GM21526 (cell line): Measurements from ENCODE around the gene DDIT4.
"Not testable (repeated sequence)": the region's sequence is repeated elsewhere in the genome, so short reads cannot be mapped to it uniquely, and the experiment has no call there.

Experiments
- ATAC-seq: cut with Tn5 transposase; IDR thresholded peaks from one replicate; pipeline ENCODE4 v1.9.1; 2021; ENCODE audit warnings: moderate library complexity; ENCODE audit not compliant: unreplicated experiment, low FRiP score

Gene DDIT4, protein sequence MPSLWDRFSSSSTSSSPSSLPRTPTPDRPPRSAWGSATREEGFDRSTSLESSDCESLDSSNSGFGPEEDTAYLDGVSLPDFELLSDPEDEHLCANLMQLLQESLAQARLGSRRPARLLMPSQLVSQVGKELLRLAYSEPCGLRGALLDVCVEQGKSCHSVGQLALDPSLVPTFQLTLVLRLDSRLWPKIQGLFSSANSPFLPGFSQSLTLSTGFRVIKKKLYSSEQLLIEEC

GRCh38 chr10:72273410-72274212, at the start of gene DDIT4:
Gene DDIT4, plus strand, starts transcription at chr10:72273924. Its CDS starts 293 bp downstream, at chr10:72274217.
- ATAC-seq: peak; percentile 83

DNA sequence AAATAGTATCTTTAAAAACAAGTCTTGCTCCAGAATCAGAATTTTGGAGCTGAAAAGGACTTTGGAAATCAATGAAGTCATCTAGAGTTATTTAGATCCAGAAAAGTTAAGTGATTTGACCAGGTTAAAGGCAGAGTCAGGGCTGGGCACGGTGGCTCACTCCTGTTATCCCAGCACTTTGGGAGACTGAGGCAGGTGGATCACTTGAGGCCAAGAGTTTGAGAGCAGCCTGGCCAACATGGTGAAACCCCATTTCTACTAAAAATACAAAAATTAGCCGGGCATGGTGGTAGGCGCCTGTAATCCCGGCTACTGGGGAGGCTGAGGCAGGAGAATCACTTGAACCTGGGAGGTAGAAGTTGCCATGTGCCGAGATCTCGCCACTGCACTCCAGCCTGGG, 49.5 kb upstream of the DDIT4 start:
- not testable (repeated sequence) for ATAC-seq

GRCh38 chr10:72226418-72227027, 47.2 kb upstream of the DDIT4 start:
- no peak for ATAC-seq

- ATAC-seq: no peak
Measured at GRCh38 chr10:72227826-72228225, 45.9 kb upstream of the DDIT4 start.

GRCh38 chr10:72228318-72228751, 45.4 kb upstream of the DDIT4 start:
- ATAC-seq: no peak

GRCh38 chr10:72229261-72230251, 44.2 kb upstream of the DDIT4 start:
- ATAC-seq: no peak

- ATAC-seq: no peak
Measured at GRCh38 chr10:72233621-72234020, 40.1 kb upstream of the DDIT4 start.

- no peak for ATAC-seq
Measured at GRCh38 chr10:72234560-72235095, 39.1 kb upstream of the DDIT4 start.

DNA sequence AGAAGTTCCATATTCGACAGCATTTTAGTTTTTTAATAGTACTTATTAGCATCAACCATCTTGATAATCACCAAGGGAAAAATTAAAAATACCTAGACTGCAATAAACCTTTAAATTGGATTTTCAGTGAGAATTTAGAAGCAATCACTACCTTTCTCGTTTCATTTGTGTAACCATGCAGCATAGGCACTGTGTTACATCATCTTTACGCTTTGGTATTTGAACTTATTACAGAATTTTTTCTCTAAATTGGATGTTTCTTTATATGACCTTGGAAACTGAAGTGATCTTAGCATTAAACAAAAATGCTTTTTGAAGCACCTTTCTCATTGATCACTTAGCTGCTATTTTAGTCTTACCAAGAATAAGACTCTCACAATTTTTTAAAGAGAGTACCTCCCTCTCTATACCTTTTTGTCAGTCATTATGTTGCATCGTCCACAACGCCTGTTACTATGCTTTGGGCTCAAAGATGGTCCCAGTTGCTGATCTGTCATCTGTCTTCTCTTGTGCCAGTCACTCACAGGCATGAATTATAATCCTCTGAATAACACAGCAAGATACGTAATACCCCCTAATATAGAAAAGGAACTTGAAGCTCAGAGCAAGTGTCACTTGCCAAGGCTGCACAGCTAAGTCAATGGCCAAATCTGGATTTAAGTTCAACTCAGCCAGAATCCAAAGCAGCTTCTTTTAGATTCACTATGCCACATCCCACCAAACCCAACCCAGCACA, 38.0 kb upstream of the DDIT4 start:
- ATAC-seq: no peak

DNA sequence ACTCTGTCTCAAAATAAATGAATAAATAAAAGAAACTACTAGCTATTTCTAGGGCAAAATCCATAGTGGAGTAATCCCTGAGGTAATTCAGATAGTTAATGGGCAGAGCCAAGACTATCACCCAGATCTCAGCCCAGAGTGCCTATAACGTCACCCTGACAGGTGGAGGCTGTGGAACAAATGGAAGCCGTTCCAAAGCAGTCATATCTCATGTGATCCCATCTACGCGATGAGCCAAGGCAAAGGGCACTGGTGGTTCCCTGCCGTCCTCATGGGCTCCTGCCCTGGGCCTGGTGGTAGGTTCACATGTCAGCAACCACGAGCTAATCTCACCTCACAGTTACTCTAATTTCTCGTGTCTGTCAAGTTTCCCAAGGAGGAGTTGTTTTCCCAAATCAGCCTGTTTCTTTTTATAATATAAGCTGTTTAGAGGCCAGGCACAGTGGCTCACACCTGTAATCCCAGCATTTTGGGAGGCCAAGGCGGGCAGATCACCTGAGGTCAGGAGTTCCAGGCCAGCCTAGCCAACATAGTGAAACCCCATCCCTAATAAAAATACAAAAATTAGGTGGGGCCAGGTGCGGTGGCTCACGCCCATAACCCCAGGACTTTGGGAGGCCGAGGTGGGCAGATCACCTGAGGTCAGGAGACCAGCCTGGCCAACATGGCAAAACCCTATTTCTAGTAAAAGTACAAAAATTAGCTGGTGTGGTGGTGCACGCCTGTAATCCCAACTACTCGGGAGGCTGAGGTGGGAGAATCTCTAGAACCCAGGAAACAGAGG, 35.1 kb upstream of the DDIT4 start:
- ATAC-seq: no peak

DNA sequence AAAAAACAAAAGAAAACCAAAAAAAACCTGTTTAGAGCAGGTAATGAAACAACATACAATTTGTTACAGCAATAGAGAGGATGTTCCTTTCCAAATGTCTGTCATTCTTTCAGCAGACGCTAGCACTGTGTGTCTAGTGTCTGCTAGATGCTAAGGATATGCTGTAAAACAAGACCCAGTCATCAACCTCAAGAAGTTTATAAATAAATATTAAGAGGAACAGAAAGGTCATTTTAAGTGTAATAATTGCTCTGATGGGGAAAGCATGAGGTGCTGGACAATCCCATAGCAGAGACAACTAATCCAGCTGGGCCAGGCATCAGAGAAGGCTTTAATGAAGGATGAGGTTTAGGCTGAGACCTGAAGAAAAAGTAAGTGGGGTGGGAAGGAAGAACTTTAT, 34.3 kb upstream of the DDIT4 start:
- no peak for ATAC-seq

GRCh38 chr10:72240371-72240770, 33.4 kb upstream of the DDIT4 start:
- ATAC-seq: no peak

DNA sequence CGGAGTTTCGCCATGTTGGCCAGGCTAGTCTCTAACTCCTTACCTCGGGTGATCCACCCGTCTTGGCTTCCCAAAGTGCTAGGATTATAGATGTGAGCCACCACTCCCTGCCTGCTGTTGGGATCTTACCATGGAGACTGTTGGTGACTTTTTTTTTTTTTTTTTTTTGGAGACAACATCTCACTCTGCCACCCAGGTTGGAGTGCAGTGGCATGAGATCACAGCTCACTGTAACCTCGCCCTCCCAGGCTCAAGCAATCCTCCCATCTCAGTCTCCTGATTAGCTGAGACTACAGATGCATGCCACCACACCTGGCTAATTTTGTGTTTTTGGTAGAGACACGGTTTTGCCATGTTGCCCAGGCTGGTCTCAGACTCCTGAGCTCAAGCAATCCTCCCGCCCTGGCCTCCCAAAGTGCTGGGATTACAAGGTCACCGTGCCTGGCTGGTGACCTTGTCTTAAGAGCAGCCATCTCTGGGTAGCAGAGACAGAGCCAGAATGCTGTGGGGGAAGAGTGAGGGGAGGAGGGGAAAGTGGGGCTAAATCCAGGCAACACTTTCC, 32.0 kb upstream of the DDIT4 start:
- ATAC-seq: no peak

DNA sequence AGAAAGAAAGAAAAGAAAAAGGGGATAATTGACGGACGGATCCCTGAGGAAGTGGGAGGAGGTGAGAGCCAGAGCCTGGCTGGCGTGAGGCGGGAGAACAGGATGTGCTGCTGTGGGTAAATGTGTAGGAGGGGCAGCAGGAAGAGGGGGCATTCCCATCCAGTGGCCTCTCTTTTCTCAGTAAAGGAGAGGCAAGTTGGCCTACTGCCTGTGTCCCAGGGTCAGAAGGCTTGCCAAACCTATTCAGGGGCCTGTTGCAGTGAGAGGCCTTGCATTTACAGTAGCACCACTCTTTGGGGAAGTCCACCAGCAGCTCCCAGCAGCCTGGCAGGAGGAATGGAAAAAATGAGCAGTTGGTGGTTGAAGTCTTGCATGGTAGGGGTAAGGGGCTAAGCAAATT, 31.0 kb upstream of the DDIT4 start:
- ATAC-seq: no peak

GRCh38 chr10:72243822-72244437, 29.8 kb upstream of the DDIT4 start:
- no peak for ATAC-seq

GRCh38 chr10:72244573-72245038, 29.1 kb upstream of the DDIT4 start:
- no peak for ATAC-seq

DNA sequence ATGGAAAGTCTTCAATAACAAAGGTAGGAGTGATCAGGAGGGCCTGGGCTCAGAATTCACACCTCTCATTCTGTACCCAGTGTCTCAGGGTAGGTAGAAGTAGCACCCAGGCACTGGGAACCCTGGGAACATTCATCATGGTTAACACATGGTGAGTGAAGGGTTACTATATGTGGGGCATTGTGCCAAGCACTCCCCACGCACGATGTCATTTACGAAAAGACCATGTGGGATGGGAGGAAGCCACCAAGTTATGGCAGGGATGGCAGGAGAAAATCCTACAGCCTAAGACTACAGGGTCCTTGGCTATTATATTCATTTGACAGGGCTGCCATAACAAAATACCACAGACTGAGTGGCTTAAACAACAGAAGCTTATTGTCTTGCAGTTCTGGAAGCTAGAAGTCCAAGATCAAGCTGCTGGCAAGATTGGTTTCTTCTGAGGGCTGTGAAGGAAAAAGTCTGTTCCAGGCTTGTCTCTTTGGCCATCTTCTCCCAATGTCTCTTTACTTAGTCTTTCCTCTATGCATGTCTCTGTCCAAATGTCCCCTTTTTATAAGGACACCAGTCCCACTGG, 27.7 kb upstream of the DDIT4 start:
- ATAC-seq: no peak
